NCI-H2081 (cell line): ENCODE measurements around the gene RERE.

ENCODE experiments used
- DNase-seq, 2 experiments: peaks; one replicate each; lab custom pipeline; 2025; lab: John Stamatoyannopoulos, UW

Gene RERE

GRCh38 chr1:8578132-8578877 lies 239.1 kb downstream of the RERE start:
- no peak for DNase-seq

GRCh38 chr1:8574985-8575384 lies 242.5 kb downstream of the RERE start:
- no peak for DNase-seq

- peak in 1 of 2 experiments; percentile 13 for DNase-seq
Measured at GRCh38 chr1:8572106-8572505, 245.3 kb downstream of the RERE start.

GRCh38 chr1:8571200-8571984 lies 246.0 kb downstream of the RERE start:
- peak in 1 of 2 experiments; percentile 45 for DNase-seq

- DNase-seq, result no peak
Measured at GRCh38 chr1:8570465-8570864, 247.0 kb downstream of the RERE start.

GRCh38 chr1:8569242-8569641 lies 248.2 kb downstream of the RERE start:
- DNase-seq, result no peak

- no peak for DNase-seq
Measured at GRCh38 chr1:8568837-8569236, 248.6 kb downstream of the RERE start.

GRCh38 chr1:8567146-8567545 lies 250.3 kb downstream of the RERE start:
- no peak for DNase-seq

GRCh38 chr1:8565802-8566201 lies 251.6 kb downstream of the RERE start:
- DNase-seq, result no peak

GRCh38 chr1:8563944-8564537 lies 253.4 kb downstream of the RERE start:
- no peak for DNase-seq

- DNase-seq, result no peak
Measured at GRCh38 chr1:8562881-8563865, 254.3 kb downstream of the RERE start.

- no peak for DNase-seq
Measured at GRCh38 chr1:8562222-8562621, 255.2 kb downstream of the RERE start.

GRCh38 chr1:8560611-8561544 lies 256.6 kb downstream of the RERE start:
- peak; percentile 47 to 48 for DNase-seq

- DNase-seq, result no peak
Measured at GRCh38 chr1:8560035-8560434, 257.4 kb downstream of the RERE start.

GRCh38 chr1:8555582-8555981 lies 261.9 kb downstream of the RERE start:
- no peak for DNase-seq

GRCh38 chr1:8554956-8555534 lies 262.4 kb downstream of the RERE start:
- DNase-seq, result no peak

- DNase-seq, result no peak
Measured at GRCh38 chr1:8552820-8553397, 264.5 kb downstream of the RERE start.

- no peak for DNase-seq
Measured at GRCh38 chr1:8551613-8552489, 265.6 kb downstream of the RERE start.

- DNase-seq, result no peak
Measured at GRCh38 chr1:8551057-8551456, 266.4 kb downstream of the RERE start.
